Left lobe of liver (tissue), 2 donors: ENCODE data around the gene ROBO1. TPM values are rescaled to one million over a fixed set of nuclear protein-coding genes. Genes with fewer than 3 reads are reported as not detected.
"Not testable (repeated sequence)": the region's sequence is repeated elsewhere in the genome, so short reads cannot be mapped to it uniquely, and the experiment has no call there.

Source experiments
- ATAC-seq: fragments of 200-7000 bp; cut with Tn5 transposase; one replicate; pipeline ENCODE4 v1.9.1; 2020; ENCODE audit warnings: mild to moderate bottlenecking, moderate library complexity
- DNase-seq: peaks from one replicate; pipeline ENCODE4 v3.0.0-alpha.2; 2020; ENCODE audit warnings: low spot score
- total RNA-seq: library from RNA; stranded (reverse); gene quantifications from one replicate; pipeline ENCODE4 v1.2.1, GENCODE V29; 2021
- donor health status: DM: no; HTN: no; CAD: no; lungs with moderate emphysema.
- donor health status: DM: no; HTN: yes; CAD: no.

The ROBO1 gene
- total RNA-seq: 3.1 TPM

GRCh38 chr3:79767905-79768267, at the start of gene ROBO1:
ROBO1 (minus strand) TSS chr3:79767998.
- ATAC-seq (no peak), DNase-seq (no peak)

- DNase-seq (no peak), ATAC-seq (no peak)
These were observed 49.4 kb upstream of the ROBO1 start for GRCh38 chr3:79817224-79817623.

GRCh38 chr3:79815478-79815877, 47.7 kb upstream of the ROBO1 start:
- DNase-seq (no peak), ATAC-seq (no peak)

DNA sequence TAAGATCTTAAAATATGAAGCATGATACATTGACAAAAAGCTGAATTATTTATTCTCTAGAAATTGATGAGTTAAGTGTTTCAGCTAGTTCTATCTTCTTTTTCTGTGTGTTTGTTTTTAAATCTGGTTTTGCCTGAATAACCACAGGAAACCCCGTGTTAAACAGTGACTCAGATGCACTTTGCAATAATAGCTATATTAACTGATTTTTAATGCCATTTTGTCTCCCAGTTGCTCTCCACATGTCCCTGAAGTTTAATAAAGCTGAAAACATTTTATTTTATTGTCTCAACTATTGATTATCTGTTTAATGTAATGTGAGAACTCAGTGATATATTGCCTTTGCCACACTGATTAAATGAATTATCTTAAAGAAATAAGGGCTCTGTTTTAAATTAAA, 42.8 kb upstream of the ROBO1 start:
- ATAC-seq: no peak
- DNase-seq: no peak

DNA sequence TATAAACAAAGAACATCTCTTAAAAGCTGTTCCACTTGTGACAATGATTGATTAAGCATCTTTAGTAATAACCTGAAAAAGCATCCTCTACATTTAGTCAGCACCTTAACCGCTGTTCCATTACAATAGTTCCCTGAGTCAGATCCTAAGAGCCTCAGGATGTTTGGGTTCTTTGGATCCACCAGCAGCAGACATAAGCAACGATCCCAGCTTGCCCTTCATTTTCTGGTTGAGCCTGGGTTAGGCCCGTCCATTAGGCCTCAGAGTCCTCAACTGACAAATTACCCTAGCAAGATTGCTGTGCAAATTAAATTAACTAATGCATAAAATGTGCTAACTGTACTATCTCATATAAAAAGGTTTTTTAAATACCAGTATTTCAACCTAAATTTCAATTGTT, 42.3 kb upstream of the ROBO1 start:
- no peak for ATAC-seq
- no peak for DNase-seq

DNA sequence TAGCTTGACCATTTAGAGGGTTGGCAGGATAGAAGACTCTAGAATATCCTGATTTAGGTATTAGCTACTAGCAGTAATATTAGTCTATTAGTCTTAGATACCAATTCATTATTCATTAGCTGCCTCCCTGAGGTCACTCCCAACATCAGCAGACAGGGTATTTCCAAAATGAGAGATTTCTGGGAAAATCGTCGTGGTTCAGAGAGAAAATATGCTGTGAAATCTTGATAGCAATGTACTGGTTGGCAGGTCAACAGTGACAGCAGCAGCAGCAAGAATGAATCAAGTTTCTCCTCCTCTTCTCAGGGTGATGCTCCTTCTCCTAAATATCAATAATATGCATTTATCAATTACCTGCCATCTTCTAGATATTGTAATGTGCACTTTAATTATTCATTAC, 41.3 kb upstream of the ROBO1 start:
- DNase-seq (no peak), ATAC-seq (no peak)

GRCh38 chr3:79808515-79808914, 40.7 kb upstream of the ROBO1 start:
- ATAC-seq (no peak), DNase-seq (no peak)

DNA sequence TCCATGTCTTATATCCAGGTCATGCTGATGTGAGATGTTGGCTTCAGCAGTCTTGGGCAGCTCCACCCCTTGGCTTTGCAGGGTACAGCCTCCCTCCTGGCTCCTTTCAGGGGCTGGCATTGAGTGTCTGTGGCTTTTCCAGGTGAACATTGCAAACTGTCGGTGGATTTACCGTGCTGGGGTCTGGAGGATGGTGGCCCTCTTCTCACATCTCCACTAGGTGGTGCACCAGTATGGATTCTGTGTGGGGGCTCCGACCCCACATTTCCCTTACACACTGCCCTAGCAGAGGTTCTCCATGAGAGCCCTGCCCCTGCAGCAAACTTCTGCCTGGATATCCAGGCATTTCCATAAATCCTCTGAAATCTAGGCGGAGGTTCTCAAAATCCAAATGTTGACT, 22.4 kb upstream of the ROBO1 start:
- DNase-seq, ATAC-seq: not testable (repeated sequence)

GRCh38 chr3:79773291-79773690, 5.5 kb upstream of the ROBO1 start:
- ATAC-seq (no peak), DNase-seq (no peak)

- DNase-seq (no peak), ATAC-seq (no peak)
These were observed 1.4 kb upstream of the ROBO1 start for GRCh38 chr3:79769229-79769628.

GRCh38 chr3:79767194-79767904, 449 bp downstream of the ROBO1 start:
- DNase-seq: no peak
- ATAC-seq: no peak

DNA sequence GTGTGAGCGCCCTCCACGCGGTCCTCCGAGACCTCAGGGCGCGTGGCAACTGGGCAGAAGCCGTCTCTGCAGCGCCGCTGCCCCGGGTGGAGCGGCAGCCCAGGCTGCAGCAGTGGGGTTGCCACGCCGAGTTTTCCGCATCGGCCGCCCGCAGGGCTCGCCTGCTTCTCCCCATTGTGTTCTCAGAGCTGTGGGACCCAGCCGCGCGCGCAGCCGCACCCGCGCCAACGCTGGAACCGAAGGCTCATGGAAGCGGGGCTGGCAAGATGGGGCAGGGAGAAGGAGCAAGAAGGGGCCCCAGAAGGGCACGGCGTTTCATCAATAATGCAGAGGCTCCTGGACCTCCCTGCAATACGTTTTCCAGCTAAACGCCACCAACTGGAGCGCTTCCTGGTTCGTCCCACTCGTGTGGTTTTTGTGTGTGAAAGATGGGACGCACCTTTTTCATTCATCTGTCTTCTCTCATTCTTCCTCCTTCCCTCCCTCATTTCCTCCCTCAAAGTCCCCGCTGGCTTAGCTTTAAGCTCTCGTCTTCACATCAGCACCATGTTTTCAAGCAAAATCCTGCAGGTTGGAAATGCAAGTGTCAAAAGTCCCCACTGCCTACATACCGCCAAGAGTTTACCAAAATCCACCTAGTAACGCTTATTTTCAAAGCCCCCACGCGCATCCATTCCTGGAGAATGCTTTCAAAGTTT, 1.2 kb downstream of the ROBO1 start:
- no peak for DNase-seq
- ATAC-seq: no peak

DNA sequence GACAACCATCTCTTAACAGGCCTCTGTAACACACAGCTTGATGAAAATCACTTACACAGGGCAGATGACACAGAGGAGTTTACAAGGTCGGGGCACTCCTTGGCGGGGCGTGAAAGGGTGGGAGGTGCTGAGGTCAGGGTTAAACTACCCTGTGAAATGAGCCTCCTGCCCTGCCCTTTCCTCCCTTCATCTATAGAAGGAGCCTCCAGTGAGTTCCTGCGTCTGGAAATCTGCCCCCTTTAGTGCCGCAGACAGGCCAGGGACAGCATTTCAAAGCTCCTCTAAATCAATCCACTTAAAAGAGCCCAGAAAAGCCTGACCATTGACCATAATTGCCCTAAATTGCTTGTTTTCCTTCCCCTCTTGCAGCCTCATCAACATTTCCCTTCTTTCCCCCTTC, 1.9 kb downstream of the ROBO1 start:
- no peak for ATAC-seq
- DNase-seq: no peak

GRCh38 chr3:79761441-79761840, 6.4 kb downstream of the ROBO1 start:
- DNase-seq (no peak), ATAC-seq (no peak)

- DNase-seq: no peak
- ATAC-seq: no peak
These were observed 16.1 kb downstream of the ROBO1 start for GRCh38 chr3:79751703-79752102.

- ATAC-seq: no peak
- no peak for DNase-seq
These were observed 30.3 kb downstream of the ROBO1 start for GRCh38 chr3:79737530-79737929.

DNA sequence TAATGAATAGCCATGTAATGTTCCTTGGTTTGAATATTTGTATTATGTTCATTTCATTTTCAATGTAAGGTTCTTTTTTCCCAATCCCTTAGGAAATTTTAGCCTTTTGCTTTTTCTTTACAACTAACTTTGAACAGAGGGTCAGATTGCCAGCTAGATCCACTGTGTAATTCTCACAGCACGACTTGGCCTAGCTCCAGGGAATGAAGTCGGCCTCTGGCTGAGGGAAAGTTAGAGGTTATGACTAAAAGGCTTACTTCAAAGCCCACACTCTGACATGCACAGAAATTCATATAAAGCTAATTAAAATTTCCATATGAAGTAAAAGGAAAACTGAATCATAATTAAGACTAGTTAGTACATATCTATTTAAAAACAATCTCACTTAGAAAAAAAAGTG, 38.7 kb downstream of the ROBO1 start:
- ATAC-seq: no peak
- DNase-seq: no peak

- ATAC-seq (no peak), DNase-seq (no peak)
These were observed 41.0 kb downstream of the ROBO1 start for GRCh38 chr3:79726786-79727185.

DNA sequence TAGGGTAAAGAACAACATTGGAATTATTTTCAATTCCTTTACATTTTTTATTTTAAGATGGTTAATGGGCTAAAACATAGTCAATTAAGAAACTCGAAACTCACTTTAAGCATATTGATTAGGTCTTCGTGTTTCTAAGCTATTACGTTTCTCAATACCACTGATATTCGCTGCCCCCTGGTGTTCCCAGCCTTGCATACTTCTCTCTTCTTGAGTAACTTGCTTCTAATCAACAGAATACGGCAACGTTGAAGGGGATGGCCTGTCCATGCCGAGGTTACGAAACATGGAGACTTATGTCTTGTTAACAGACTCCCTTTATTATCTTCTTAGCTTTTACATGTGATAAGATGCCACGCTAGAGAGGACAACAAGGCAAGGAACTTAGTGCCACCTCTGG, 43.6 kb downstream of the ROBO1 start:
- ATAC-seq (peak; percentile 36), DNase-seq (no peak)

DNA sequence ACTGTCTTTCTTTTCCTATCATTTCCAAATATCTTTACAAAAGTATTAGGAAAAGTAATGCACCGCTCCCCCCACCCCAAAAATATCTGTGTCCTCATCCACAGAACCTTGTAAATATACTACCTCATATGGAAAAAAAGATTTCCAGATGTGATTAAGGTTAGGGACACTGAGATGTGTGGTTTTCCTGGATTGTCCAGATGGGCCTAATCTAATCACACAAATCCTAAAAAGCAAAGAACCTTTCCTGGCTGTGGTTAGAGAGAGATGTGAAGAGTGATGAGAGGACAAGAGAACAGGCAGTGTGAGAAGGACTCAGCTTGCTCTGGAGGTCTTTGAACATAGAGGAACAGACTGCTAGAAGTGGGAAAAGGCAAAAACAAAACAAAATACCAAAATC, 77.7 kb downstream of the ROBO1 start:
- no peak for DNase-seq

DNA sequence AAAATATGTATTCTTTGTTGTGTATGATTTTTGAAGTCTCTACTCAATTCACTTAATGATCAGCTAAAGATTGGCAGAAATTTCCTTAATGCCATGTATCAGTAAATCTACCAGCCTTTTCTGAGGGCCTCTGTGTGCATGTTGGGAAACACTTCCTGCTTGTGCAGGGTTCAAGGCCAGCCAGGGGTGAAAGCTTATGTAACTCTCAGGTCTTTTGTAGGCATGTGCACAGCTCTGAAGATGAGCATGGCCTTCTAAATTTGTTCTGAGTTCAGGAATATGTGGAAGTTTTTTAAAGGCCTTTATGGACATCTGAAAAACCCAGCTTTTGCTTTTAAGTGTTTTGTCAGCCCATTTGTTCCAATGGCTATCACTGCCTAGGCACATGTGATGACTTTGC, 82.7 kb downstream of the ROBO1 start:
- DNase-seq (no peak), ATAC-seq (no peak)

More for the DNA sequence above, 77.7 kb downstream of the ROBO1 start:
- no peak for ATAC-seq

DNA sequence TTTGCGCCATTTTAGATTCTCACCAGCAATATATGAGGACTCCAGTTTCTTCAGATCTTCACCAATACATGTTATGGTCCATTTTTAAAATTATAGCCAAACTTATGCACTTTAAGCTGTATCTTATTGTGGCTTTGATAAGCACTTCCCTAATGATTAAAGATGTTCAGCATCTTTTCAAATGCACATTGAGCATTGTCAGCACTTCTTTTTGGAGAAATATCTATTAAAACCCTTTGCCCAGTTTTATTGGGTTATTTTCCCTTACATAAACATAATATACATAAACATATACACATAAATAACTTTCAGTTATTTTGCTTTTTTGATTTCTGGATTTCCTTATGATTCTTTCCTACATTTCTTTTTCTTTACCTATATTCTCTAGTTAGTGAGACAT, 83.8 kb downstream of the ROBO1 start:
- no peak for DNase-seq
- no peak for ATAC-seq

DNA sequence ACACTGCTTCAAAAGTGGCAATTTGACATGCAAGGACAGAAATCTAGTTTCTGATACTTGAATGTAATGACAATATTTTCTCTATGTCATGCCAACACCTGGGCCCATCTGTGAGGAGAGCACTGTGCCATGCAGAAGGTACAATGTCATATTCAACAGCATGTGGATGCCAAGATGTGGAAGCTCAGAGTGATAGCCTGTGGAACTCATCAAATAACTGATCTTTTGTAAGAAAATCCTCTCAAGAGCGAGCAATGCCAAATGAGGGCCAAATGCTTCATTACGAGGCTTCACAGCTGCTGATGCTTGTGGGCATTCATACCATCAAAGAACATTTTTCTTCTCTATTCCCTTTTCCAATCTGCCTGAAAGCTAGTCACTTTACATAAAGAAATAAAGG, 95.1 kb downstream of the ROBO1 start:
- no peak for DNase-seq
- ATAC-seq: no peak
